ENCODE data around the gene C19orf12.
"Not testable (repeated sequence)": the region's sequence is repeated elsewhere in the genome, so short reads cannot be mapped to it uniquely, and the experiment has no call there.

C19orf12 gene

GRCh38 chr19:29678484-29679106 lies 36.5 kb downstream of the C19orf12 start:
- H3K27me3 Mint-ChIP-seq: no peaks in the 10 kb centered on the region
- no peak overlapping the region for H3K27ac Mint-ChIP-seq
- H3K4me1 Mint-ChIP-seq: peaks cover 44% of the 10 kb centered on the region
- ATAC-seq: no peak
- no peak overlapping the region for H3K4me3 Mint-ChIP-seq
- H3K36me3 Mint-ChIP-seq: peaks cover 11% of the 10 kb centered on the region
- H3K9me3 Mint-ChIP-seq: no peaks in the 10 kb centered on the region

- Mint-ChIP-seq H3K9me3 (no peaks in the 10 kb centered on the region), H3K4me1 (peaks cover 57% of the 10 kb centered on the region), H3K27me3 (no peaks in the 10 kb centered on the region), H3K4me3 (no peak overlapping the region), H3K36me3 (peaks cover 11% of the 10 kb centered on the region), H3K27ac (peak overlapping the region; percentile 48)
- ATAC-seq: no peak
Measured at GRCh38 chr19:29677001-29677817, 37.9 kb downstream of the C19orf12 start.

GRCh38 chr19:29676586-29676985 lies 38.5 kb downstream of the C19orf12 start:
- H3K9me3 Mint-ChIP-seq: no peaks in the 10 kb centered on the region
- peaks cover 13% of the 10 kb centered on the region for H3K36me3 Mint-ChIP-seq
- H3K27me3 Mint-ChIP-seq: no peaks in the 10 kb centered on the region
- peak overlapping the region; percentile 48 for H3K27ac Mint-ChIP-seq
- no peak for ATAC-seq
- no peak overlapping the region for H3K4me3 Mint-ChIP-seq
- H3K4me1 Mint-ChIP-seq: peaks cover 62% of the 10 kb centered on the region

GRCh38 chr19:29675650-29676186 lies 39.3 kb downstream of the C19orf12 start:
- Mint-ChIP-seq H3K9me3 (no peaks in the 10 kb centered on the region), H3K36me3 (peaks cover 21% of the 10 kb centered on the region), H3K4me1 (peaks cover 62% of the 10 kb centered on the region), H3K27ac (peak overlapping the region; percentile 48), H3K4me3 (no peak overlapping the region), H3K27me3 (no peaks in the 10 kb centered on the region)
- ATAC-seq: no peak

GRCh38 chr19:29675120-29675649 lies 39.9 kb downstream of the C19orf12 start:
- ATAC-seq: no peak
- H3K4me3 Mint-ChIP-seq: no peak overlapping the region
- H3K27me3 Mint-ChIP-seq: no peaks in the 10 kb centered on the region
- H3K4me1 Mint-ChIP-seq: peaks cover 60% of the 10 kb centered on the region
- H3K27ac Mint-ChIP-seq: no peak overlapping the region
- H3K36me3 Mint-ChIP-seq: peaks cover 21% of the 10 kb centered on the region
- no peaks in the 10 kb centered on the region for H3K9me3 Mint-ChIP-seq

- H3K4me3 Mint-ChIP-seq: no peak overlapping the region
- H3K4me1 Mint-ChIP-seq: peaks cover 60% of the 10 kb centered on the region
Measured at GRCh38 chr19:29674374-29675119, 40.5 kb downstream of the C19orf12 start.

GRCh38 chr19:29673451-29674371 lies 41.4 kb downstream of the C19orf12 start:
- Mint-ChIP-seq H3K27ac (peak overlapping the region; percentile 87), H3K9me3 (no peaks in the 10 kb centered on the region), H3K4me3 (peak overlapping the region; percentile 24), H3K4me1 (peaks cover 60% of the 10 kb centered on the region), H3K36me3 (peaks cover 27% of the 10 kb centered on the region), H3K27me3 (no peaks in the 10 kb centered on the region)
- no peak for ATAC-seq

More at GRCh38 chr19:29674374-29675119, 40.5 kb downstream of the C19orf12 start:
- no peaks in the 10 kb centered on the region for H3K9me3 Mint-ChIP-seq
- H3K27me3 Mint-ChIP-seq: no peaks in the 10 kb centered on the region
- peaks cover 25% of the 10 kb centered on the region for H3K36me3 Mint-ChIP-seq
- H3K27ac Mint-ChIP-seq: peak overlapping the region; percentile 87
- ATAC-seq: no peak

GRCh38 chr19:29672933-29673336 lies 42.1 kb downstream of the C19orf12 start:
- peak overlapping the region; percentile 24 for H3K4me3 Mint-ChIP-seq
- H3K9me3 Mint-ChIP-seq: no peaks in the 10 kb centered on the region
- H3K4me1 Mint-ChIP-seq: peaks cover 64% of the 10 kb centered on the region
- peak overlapping the region; percentile 87 for H3K27ac Mint-ChIP-seq
- ATAC-seq: peak; percentile 85
- peaks cover 27% of the 10 kb centered on the region for H3K36me3 Mint-ChIP-seq
- no peaks in the 10 kb centered on the region for H3K27me3 Mint-ChIP-seq

GRCh38 chr19:29672319-29672932 lies 42.6 kb downstream of the C19orf12 start:
- ATAC-seq: no peak
- Mint-ChIP-seq H3K27me3 (no peaks in the 10 kb centered on the region), H3K4me3 (peak overlapping the region; percentile 24), H3K9me3 (no peaks in the 10 kb centered on the region), H3K4me1 (peaks cover 68% of the 10 kb centered on the region), H3K27ac (peak overlapping the region; percentile 87), H3K36me3 (peaks cover 27% of the 10 kb centered on the region)

- peaks cover 20% of the 10 kb centered on the region for H3K36me3 Mint-ChIP-seq
- peak; percentile 87 for ATAC-seq
- no peaks in the 10 kb centered on the region for H3K9me3 Mint-ChIP-seq
- peak overlapping the region; percentile 87 for H3K27ac Mint-ChIP-seq
- H3K4me1 Mint-ChIP-seq: peaks cover 69% of the 10 kb centered on the region
- H3K27me3 Mint-ChIP-seq: no peaks in the 10 kb centered on the region
- H3K4me3 Mint-ChIP-seq: peak overlapping the region; percentile 30
Measured at GRCh38 chr19:29671393-29672160, 43.5 kb downstream of the C19orf12 start.

- H3K9me3 Mint-ChIP-seq, ATAC-seq, H3K27me3 Mint-ChIP-seq, H3K4me3 Mint-ChIP-seq: not testable (repeated sequence)
- Mint-ChIP-seq H3K4me1 (peaks cover 73% of the 10 kb centered on the region), H3K27ac (peak overlapping the region; percentile 87), H3K36me3 (peaks cover 16% of the 10 kb centered on the region)
Measured at GRCh38 chr19:29671026-29671392, 44.1 kb downstream of the C19orf12 start.

- H3K27me3 Mint-ChIP-seq: no peaks in the 10 kb centered on the region
- H3K36me3 Mint-ChIP-seq: peaks cover 16% of the 10 kb centered on the region
- ATAC-seq: no peak
- H3K4me1 Mint-ChIP-seq: peaks cover 77% of the 10 kb centered on the region
- H3K9me3 Mint-ChIP-seq: no peaks in the 10 kb centered on the region
- peak overlapping the region; percentile 87 for H3K27ac Mint-ChIP-seq
- no peak overlapping the region for H3K4me3 Mint-ChIP-seq
Measured at GRCh38 chr19:29670255-29670654, 44.8 kb downstream of the C19orf12 start.
